ENCODE data around the gene SPINK6.

Gene SPINK6

GRCh38 chr5:148224117-148224742 is 21.4 kb downstream of the SPINK6 start:
- DNase-seq, result no peak

- no peak for DNase-seq
Measured at GRCh38 chr5:148228392-148228984, 25.6 kb downstream of the SPINK6 start.

GRCh38 chr5:148229840-148230239 is 27.0 kb downstream of the SPINK6 start:
- no peak for DNase-seq

- no peak for DNase-seq
Measured at GRCh38 chr5:148230240-148230639, 27.4 kb downstream of the SPINK6 start.

GRCh38 chr5:148237785-148238417 is 35.1 kb downstream of the SPINK6 start:
- DNase-seq, result no peak

- DNase-seq, result no peak
Measured at GRCh38 chr5:148238418-148238794, 35.6 kb downstream of the SPINK6 start, which contains the start of gene MARCOL. MARCOL (plus strand) TSS chr5:148238525; CDS start chr5:148238598, 73 bp downstream.

GRCh38 chr5:148248894-148249293 is 46.1 kb downstream of the SPINK6 start:
- no peak for DNase-seq

- DNase-seq, result no peak
Measured at GRCh38 chr5:148255456-148255855, 52.6 kb downstream of the SPINK6 start.

GRCh38 chr5:148259288-148259687 is 56.4 kb downstream of the SPINK6 start:
- DNase-seq, result no peak

GRCh38 chr5:148261221-148261620 is 58.4 kb downstream of the SPINK6 start:
- no peak for DNase-seq

Measured in hippocampal formation (tissue), 2 donors.